ENCODE measurements around the gene RELL1.

The RELL1 gene

DNA sequence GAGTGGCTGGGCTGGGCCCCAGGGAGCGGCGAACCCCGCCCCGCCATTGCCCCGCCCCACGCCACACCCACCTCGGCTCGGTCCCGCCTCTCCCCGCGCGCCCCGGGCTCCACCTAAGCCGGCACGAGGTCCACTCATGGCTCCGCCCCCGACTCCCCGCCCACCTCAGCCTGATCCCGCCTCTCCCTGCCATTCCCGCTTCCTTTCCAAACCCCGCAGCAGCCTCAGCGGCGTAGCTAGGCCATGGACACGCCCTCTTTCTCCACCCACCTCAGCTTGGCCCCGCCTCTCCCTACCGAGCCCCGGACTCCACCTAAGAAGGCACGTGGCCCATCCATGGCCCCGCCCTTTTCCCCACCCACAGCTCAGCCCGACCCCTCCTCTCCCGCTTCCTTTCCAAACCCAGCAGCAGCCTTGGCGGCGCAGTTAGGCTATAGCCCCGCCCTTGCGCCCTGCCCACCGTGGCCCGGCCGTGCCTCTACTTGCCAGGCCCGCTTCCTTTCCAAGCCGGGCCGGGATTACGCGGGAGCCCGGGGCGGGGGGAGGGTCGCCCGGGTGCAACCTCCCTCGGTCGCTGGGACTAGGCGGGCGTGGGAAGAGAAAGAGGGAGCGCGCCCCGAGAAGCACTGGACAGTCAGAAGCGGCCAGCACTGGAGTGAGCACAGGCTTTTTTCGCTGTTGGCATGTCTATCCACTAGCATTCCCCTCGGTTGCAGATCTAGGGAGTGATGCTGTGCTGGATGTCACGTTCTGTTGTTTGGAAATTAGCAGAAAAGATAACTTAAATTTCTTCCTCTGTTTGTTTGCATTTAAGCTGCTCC, at the start of gene RELL1:
Gene RELL1, minus strand, starts transcription at position 4 of the 821 bp plus-strand sequence. CDS start 89 bp downstream, outside the sequence.
- DNase-seq, result peak; percentile 93 to 100 (median 100)

- DNase-seq, result peak in 1 of 56 donors; percentile 1
Measured at GRCh38 chr4:37735578-37735977, 49.4 kb upstream of the RELL1 start.

- DNase-seq, result no peak
Measured at GRCh38 chr4:37734989-37735388, 48.8 kb upstream of the RELL1 start.

GRCh38 chr4:37733240-37733867, 47.2 kb upstream of the RELL1 start:
- DNase-seq, result no peak

- DNase-seq, result no peak
Measured at GRCh38 chr4:37732526-37733186, 46.5 kb upstream of the RELL1 start.

DNA sequence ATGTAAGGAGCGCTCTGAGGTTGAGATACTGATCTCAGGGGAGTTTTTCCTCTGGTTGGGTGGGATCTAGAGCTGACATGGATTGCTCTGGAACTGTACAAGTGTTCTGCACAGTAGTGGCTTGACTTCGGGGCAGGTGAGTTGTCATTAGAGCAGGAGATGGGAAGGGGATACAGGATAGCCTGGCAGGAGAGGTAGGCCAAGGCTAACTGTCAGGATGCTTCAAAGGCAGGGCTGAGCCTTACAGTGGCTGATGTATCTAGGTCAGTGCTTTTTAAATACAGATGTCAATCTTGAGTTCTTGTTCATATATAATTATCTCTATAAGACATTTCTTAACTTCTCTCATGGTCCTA, 43.5 kb upstream of the RELL1 start:
- DNase-seq, result no peak

DNA sequence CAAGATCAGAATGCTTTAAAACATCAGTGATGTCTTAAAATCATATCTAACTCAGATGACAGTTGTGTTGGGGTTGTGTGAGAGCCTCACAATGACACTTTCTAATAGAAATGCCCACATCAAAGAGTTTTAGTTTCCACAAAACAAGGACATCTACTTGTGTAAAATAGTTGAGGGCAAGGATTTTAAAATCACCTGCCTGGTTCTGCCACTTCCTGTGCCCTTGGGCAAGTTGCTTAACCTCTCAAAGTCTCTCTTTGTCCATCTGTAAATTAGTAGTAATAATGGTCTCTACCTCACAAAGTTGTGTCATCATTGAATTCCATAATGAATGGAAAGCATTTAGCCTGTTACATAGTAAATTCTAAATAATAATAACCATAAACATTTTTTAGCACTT, 41.9 kb upstream of the RELL1 start:
- DNase-seq, result no peak

- DNase-seq, result no peak
Measured at GRCh38 chr4:37727635-37728034, 41.5 kb upstream of the RELL1 start.

- DNase-seq, result no peak
Measured at GRCh38 chr4:37726666-37727065, 40.5 kb upstream of the RELL1 start.

- no peak for DNase-seq
Measured at GRCh38 chr4:37725718-37726117, 39.5 kb upstream of the RELL1 start.

DNA sequence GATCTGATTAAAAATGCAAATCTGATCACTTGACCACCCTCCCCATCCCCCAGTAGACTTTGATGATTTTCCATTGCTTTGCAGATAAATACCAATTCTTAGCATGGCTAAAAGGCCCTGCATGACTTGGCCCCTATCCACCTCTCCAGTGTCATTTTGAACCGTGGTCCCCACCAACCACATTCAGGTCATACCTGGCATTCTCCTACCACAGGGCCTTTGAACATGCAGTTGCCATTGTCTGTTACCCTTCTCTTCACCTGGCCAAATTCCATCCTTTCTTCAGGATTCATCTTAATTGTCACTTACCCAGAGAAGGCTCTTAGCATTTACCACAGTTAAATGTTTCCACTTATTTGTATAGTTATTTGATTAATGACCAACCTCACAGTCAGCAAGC, 36.9 kb upstream of the RELL1 start:
- no peak for DNase-seq

DNA sequence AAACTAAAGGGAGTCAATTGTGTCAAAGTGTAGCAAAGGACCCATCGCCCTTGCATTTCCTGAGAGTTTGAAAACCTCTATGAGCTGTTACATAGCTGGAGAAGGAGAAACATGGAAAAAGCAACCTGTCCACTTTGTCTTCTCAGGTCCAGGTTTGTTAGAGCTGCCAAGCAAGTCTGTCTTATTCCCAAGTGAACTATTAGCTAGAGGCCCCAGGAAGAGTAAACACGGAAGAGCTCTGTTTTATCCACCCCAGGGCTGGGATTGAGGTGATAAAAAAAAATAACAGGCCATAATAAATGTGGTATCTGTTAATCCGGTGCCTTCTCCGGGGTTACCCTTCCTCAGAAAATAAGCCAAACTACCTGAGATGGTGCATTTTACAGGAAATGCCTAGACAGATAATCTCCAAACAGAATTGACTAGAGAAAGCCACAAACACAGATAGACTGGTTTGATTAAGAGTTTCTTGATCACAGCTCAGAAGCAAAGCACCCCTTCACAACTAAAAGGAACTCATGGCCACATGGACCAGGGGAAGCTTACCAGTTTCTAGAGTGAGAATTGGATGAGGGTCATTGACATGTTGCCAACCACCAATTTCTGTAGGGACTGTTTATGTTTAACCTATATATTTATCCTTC, 35.9 kb upstream of the RELL1 start:
- DNase-seq, result no peak

DNA sequence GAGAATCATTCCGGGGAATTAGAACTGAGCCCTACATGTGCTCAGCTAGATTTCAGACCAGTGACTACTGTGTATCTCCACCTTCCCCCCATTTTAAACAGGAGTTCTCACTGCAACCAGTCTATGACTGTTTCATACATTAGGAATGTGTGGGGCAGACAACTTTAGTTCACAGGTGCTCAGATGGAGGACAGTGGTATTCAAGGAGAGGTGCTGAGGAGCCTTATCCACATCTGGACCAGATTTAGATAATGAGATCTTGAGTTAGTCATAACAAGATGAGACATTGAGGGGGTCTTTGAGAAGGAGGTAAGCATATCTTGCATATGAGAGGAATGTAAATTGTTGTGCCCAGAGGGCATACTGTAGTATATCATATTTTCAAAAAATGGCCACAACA, 32.8 kb upstream of the RELL1 start:
- DNase-seq, result no peak

DNA sequence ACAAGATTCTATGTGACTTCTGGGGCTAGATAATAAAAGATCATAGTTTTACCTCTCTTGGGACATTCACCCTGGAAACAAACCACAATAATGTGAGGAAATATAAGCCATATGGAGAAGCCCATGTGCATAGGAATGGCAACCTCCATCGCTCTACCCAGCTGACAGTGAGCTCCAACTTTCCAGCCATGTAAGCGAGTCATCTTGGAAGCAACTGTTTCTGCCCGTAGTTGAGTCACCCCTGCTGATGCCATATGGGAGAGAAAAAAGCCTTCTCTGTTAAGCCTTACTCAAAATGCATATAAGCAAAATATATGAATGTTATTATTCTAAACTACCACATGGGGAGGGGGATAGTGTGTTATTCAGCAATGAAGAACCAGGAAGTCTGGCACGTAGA, 31.4 kb upstream of the RELL1 start:
- DNase-seq, result no peak

DNA sequence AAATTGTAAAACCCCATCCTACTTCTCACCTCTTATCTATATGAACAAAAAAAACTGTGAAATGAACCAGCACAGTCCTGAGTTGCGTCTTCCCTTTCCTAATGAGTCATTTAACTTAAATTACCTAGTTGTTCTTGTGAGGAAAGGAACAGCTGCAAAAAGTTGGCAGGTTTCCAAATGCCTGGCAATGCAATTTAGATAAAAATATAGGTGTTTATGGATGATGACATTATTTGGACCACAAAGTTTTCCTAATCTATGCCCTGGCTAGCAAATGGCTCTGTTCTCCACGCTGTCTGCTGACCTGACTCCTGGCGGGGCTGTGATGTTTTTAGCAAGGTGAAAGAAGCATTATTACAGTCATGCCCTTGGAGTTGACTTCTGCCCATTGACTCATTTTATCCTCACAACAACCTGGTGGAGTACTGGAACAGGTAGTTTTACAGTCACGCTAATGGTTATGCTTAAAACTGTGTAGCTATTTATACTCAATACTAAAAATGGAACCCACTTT, 29.8 kb upstream of the RELL1 start:
- DNase-seq, result peak in 2 of 56 donors; percentile 6 to 16

DNA sequence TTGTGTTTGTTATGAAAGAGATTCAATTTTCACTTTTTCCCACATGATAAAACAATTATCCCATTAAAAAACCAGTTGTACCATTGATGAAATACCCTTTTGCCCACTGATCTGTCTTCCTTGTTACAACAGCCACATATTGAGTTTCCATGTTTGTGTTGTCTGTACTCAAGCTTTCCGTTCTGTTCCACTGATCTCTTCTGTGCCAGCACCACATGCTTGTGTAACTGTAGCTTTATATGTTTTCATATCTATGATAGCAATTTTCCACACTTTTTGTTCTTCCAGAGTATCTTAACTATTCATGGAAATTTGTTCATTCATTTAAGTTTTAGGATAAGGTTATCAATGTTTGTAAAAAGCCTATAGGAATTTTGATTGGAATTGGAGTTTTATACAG, 24.3 kb upstream of the RELL1 start:
- DNase-seq, result no peak

DNA sequence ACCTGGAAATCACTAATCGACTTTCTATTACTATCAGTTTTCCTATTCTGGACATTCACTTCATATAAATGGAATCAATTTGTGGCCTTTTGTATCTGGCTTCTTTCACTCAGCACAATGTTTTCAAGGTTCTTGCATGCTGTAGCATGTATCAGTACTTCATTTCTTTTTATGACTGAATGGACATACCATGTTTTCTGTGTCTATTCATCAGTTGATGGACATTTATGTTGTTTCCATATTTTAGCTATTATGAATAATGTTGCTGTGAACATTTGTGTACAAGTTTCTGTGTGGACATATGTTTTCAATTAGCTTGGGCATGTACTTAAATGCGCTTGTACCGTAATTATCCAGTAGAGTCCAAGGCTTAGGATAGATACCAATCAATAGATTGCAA, 19.9 kb upstream of the RELL1 start:
- DNase-seq, result no peak

- no peak for DNase-seq
Measured at GRCh38 chr4:37705571-37705970, 19.4 kb upstream of the RELL1 start.

DNA sequence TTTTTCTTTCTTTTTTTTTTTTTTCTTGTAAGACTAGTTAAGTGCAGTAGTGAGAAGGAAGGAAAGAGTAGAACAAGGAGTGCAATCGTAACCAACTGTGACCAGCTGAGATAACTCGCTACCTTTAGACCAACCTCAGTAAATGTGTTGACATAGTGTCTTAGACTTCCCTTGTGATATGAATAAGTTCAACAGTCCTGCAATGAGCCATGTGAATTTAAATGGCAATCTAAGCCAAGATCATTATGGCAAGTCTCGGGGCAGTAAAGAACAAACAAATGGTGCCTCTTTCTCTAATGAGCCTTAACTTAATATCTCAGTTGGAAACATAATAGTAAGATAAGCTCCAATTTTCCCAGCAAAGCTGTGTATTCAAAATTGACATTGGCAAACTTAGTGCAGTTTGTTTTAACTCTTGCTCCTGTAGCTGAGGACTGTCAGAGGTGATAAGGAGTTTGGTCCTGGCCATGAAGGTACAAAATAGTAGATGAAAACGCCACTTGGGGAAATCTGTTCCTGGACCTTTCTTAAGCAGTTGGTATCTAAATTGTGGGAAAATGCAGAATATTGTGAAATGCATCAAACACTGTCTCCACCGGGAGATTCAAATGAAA, 13.8 kb upstream of the RELL1 start:
- no peak for DNase-seq

DNA sequence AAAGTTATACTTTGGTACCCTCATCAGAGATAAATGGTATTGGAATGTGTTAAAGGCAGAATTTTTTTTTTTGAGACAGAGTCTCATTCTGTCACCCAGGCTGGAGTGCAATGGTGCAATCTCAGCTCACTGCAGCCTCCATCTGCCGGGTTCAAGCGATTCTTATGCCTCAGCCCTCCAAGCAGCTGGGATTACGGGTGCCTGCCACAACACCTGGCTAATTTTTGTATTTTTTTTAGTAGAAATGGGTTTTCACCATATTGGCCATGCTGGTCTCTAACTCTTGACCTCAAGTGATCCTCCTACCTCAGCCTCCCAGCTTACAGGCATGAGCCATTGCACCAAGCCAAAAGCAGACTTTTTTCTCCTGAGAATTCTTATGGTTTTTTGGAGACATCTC, 11.4 kb upstream of the RELL1 start:
- DNase-seq, result no peak

- no peak for DNase-seq
Measured at GRCh38 chr4:37693450-37694190, 7.4 kb upstream of the RELL1 start.

Measured in amygdala (tissue), 56 donors.